ENCODE measurements around the gene AP5B1.

Gene AP5B1

GRCh38 chr11:65780770-65781151, at the start of gene AP5B1:
AP5B1 (minus strand) TSS chr11:65780976; CDS start chr11:65780591, 385 bp downstream.
- TF ChIP-seq CTCF (conservative IDR thresholded peaks at IDR 0.05; ENCODE audit: low read length), result no peak
- peak; percentile 49 for DNase-seq (ENCODE audit: low read depth)
- peak within 1 kb of the TSS; percentile 88 for H3K4me3 ChIP-seq (ENCODE audit: low read length)

- no peak for DNase-seq (ENCODE audit: low read depth)
- H3K4me3 ChIP-seq (ENCODE audit: low read length), result no peak overlapping the region
- TF ChIP-seq CTCF (conservative IDR thresholded peaks at IDR 0.05; ENCODE audit: low read length), result no peak
Measured at GRCh38 chr11:65829459-65829858, 48.7 kb upstream of the AP5B1 start.

- DNase-seq (ENCODE audit: low read depth), result no peak
- H3K4me3 ChIP-seq (ENCODE audit: low read length), result no peak overlapping the region
- TF ChIP-seq CTCF (conservative IDR thresholded peaks at IDR 0.05; ENCODE audit: low read length), result no peak
Measured at GRCh38 chr11:65826984-65827735, 46.4 kb upstream of the AP5B1 start.

GRCh38 chr11:65822776-65823528, 42.2 kb upstream of the AP5B1 start:
- DNase-seq (ENCODE audit: low read depth), result no peak
- no peak overlapping the region for H3K4me3 ChIP-seq (ENCODE audit: low read length)
- TF ChIP-seq CTCF (conservative IDR thresholded peaks at IDR 0.05; ENCODE audit: low read length), result no peak

- TF ChIP-seq CTCF (conservative IDR thresholded peaks at IDR 0.05; ENCODE audit: low read length), result no peak
- no peak overlapping the region for H3K4me3 ChIP-seq (ENCODE audit: low read length)
- DNase-seq (ENCODE audit: low read depth), result no peak
Measured at GRCh38 chr11:65821107-65821506, 40.3 kb upstream of the AP5B1 start.

- peak; percentile 75 for TF ChIP-seq CTCF (conservative IDR thresholded peaks at IDR 0.05; ENCODE audit: low read length)
- peak; percentile 79 for DNase-seq (ENCODE audit: low read depth)
- H3K4me3 ChIP-seq (ENCODE audit: low read length), result peak overlapping the region; percentile 71
Measured at GRCh38 chr11:65817835-65818680, 37.3 kb upstream of the AP5B1 start.

Measured in AG10803 (cell line).